ENCODE measurements around the gene SGCA.

The SGCA gene

DNA sequence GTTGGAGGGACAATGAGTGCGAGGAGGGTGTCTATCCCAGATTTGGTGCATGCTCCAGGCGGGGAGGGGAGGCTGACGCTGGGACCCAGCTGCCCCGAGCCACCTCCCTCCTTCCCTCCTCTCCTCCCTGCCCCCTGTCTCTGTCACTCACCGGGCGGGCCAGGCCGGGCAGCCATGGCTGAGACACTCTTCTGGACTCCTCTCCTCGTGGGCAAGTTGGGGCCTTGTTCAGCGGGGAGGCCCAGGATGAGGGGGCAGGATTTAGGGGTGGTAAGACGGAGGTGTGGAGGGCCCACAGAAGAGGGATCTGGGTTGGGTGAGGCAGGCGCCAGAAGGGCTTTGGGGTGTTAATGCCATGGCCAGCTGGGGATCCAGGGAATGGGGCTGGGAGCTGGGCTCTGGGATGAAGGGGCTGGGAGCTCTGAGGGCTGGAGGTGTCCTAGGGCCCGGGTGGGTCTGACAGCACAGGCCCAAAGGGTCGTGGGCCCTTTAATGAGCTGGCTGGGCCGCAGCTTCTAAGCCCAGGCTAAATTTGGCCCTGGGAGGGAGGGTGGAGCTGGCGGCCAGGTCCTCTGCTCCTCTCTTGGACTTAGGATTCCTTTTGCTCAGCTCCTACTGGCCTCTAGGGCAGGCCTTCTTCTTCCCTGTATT, at the start of gene SGCA:
Gene SGCA (plus strand): TSS at position 139 of the 651 bp plus-strand sequence. CDS start 36 bp downstream, at position 175.
- no peak for DNase-seq (ENCODE audit: low read depth)

DNA sequence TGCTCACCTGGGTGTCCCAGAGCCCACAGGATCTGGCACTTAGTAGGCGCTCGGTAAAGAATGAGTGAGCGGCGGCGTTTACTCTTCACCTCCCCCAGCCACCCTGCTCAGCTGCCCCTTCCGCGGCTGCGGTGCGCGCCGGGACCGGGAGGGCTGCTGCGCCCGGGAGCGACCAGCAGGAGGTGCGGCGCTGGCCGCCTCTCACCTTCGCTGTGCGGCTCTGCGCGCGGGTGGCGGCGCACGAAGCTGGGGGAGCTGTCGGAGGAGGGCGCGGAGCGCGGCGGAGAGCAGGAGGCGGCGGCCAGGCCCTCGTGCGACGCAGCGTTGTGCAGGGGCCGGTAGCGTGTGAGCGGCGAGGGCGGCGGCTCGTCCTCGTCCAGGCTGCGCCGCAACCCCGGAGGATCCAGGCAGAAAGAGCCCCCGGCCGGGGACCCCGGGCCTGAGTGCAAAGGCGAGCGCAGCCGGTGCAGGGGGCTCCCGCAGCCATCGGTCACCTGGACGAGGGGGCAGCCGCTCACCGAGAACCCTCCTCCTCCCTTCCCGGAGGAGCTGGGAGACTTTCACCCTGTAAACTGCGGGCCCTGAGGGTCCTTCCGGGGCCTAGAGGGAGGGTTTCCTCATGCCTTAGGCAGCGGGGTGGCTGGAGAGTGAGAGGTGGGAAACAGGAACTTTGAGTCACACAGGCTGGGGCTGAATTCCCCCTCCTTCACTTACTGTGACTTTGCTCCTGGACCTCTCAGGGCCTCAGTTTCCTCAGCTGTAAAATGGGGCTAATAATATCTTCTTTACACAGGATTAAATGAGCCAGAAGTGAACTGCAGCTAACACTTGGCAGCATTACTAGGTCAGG, 48.4 kb upstream of the SGCA start:
- no peak for DNase-seq (ENCODE audit: low read depth)

DNA sequence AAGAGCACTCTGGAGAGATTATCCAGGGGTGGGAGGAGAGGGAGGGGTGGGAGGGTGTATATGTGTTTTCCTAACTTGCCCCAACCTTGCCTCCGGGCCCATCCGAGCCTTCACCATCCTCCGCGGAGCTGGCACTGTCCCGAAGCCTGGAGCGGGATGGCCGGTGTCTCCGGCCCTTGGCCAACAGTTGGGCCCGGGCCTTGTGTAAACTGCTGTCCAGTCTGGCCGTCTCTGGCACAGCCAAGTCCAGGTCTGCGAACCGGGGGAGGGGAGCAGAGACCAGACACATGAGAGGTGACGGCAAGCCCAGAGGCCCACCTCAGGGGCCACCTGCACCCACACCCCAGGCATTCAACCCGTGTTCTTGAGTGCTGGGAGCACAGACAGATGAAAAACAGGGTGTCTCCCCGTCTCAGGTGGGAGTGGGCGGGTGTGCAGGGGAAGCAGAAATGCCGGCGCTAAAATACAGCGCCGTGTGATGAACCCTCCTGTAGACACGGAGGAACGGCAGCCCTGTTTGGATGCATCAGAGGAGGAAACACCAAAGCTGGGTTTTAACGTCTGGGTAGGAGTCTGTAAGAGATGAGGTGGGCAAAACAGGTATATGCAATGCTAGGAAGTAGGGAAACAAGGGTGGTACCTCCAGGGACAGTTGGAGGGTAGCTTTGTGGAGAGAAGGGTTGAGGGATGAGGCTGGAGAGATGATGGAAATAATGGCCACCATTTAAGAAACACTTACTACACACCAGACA, 47.6 kb upstream of the SGCA start:
- DNase-seq (ENCODE audit: low read depth): no peak

DNA sequence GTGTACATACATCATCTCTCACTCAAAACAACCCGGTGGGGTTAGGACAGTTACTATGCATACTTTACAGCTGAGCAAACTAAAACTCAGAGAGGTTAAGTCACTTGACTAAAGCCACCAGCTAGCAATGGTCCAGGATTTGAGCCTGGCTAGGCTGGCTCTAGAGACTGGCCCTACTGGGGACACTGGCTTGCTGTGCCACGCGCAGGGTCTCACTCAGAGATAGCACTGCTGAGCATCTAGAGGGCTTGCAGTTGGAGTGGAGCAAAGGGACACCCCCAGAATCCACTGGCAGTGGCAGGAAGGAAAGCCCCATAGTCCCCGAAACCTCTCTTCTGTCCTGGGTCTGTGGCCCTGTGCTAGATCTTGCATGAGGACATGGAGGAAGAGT, 47.0 kb upstream of the SGCA start:
- DNase-seq (ENCODE audit: low read depth): no peak

DNA sequence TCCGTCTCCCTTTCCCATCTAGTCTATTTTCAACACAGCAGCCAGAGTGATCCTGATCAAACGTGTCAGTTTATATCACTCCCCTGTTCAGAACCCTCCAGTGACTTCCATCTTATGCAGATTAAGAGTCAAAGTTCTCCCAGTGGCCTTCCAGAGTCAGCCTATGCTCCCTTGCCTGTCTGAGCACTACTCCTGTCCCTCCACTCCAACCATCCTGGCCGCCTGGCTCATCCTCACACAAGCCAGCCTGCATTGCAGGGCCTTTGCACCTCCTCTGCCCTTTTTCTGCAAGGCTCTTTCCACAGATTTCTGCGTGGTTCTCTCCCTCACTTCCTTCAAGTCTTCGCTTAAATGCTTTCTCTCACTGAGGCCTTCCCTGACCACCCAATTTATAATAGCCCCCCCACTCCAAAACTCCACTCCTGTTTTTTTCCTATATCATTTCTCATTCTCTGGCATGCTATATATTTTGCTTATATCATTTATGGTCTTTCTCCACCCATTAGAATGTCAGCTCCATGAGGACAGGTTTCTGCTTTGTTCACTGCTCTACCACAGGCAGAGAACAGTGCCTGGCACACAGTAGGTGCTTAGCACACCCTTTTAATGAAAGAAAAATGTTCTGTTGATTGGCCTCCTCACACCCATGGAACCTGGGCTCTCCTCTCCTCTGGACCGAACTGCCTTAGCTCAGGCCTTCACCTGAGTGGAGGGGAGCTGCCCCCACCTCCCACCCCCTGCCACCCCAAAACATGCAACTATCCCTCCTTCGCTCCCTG, 45.1 kb upstream of the SGCA start:
- DNase-seq (ENCODE audit: low read depth): no peak

DNA sequence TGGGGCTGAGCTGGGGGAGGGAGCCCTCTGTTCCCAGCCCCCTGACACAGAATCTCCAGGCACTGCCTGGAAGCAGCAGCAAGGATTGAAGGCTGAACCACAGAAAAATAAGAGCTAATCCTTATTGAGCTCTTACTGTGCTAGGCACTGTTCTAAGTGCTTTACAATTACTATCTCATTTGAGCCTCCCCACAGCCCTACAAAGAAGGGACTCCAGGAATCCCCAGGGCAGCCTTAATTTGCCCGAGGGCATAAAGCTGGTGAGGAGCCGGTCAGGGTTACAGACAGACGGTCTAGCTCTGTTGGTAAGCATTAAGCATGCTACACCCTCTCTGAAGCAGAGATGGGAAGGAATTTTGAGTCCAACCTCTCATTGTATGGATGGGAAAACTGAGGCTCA, 42.9 kb upstream of the SGCA start:
- DNase-seq (ENCODE audit: low read depth): no peak

DNA sequence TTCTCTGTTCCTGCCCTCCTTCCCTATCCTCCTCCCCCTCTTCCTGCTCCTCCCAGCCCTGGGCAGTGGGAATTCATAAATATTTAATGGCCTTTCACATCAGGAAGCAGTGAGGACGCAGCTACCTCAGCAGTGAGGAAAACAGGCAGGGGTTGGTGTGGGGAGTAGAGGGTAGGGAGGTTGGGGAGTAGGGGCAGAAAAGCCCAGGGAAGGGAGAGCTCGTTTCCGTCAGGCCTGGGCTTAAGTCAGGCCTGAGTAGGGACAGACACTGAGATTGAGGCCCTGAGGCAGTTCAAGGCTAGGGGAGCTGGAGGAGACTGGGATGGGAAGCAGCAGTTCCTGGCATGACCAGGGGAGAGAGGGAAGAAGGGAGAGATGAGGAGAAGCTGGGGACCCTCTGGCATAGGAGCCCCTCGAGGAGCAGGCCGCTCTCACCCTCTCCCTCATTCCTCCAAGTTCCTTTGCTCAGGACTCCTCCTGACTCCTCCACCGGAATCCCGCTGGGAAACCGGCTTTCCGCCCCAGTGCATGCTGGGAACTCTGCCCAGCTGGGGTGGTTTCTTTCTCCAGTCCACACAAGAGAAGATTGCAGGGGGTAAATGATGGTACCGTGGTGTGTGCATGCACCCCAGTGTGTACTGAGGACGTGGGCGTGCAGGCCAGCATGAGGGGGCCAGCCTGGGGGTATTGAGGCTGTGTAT, 42.0 kb upstream of the SGCA start:
- DNase-seq (ENCODE audit: low read depth): no peak

DNA sequence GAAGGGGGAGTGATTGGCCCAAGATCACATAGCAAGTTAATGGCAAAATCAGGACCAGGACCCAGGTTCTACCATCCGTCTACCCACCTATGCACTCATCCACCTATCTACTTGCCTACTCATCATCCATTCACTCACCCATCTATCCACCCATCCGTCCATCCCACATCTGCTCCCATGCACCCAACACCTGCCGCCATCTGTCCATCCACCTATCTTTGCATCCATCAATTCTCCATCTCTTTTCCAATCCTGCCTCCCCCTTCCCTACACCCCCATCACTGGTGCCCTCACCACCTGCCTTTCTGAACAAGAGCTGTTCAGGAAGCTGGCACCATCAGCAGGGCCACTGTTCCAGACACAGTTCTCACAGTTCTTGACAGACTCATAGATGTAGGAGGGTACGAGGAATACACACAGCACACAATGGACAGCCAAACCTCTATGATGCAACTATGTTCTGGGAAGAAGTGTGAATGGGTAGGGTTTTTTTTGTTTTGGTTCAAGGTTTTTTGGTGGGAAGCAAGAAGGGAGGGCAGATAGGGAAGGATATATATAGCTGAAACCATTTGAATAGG, 40.3 kb upstream of the SGCA start:
- DNase-seq (ENCODE audit: low read depth): no peak

DNA sequence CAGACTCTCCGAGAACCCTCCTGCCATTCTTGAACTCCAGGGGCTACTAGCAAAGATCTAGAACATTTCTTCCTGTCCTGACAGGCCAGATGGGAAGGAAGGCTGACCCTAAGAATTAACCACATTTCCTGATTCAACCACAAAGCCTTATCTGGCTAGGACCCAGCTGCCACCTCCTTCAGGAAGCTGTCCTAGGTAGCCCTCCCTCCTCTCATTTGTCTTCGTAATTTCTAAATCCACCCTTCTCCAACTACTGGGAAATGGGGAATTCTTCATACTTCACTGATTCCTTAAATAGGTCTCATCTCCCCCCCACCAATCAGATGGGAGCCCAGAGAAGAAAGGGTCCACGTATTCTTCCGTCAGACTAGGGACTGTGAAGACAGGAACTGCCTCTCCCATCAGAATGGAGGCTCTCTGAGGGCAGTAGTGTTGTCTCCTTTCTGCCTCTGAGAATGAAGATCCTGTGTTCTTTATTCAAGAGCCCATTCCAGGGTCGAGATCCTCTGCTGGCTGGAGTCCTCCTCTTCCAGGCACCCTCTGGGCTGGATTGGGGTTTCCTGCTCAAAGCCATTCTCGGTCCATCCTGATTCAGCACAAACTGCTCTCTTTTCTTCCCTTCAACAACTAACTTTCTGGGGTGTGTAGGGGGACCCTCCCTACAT, 38.0 kb upstream of the SGCA start:
- DNase-seq (ENCODE audit: low read depth): no peak

DNA sequence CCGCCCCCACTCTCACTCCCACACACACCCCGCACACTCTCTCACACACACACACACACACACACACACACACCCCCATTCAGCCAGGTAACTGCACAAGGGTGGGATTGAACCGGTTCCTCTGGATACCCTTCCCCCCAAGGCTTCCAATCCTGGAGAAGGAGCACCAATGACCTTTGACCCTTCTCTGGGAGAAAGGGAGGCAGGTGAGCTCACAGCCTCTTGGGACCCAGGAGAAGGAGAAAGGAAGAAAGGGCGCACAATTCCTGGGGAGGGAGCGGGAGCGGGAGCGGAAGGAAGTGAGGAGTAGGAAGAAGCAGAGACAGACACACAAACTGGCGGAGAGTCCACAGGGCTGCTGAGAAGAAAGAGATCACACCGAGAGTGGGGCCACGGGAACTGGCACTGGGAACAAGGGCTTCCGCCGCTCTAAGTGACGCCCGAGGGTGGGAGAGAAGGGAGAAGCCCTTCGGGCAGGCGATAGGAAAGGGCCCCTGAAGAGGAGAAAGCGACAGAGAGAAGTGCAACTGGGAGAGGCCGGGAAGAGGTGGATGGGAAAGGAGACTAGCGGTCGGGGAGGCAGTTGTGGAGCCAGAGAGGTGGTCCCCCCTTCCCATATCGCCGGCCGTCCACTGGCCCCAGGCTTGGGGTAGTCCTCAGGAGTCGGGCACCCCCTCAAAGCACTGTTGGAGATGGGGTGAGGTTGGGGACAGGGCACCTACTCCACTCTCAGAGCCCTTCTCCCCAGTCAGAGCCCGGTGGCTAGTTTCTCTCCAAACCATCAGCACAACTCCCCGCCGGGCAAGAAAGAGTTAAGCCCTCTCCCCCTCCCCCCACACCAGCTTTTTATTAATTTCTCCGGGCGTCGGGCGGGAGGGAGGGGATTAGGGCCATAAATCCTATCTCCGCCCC, 37.1 kb upstream of the SGCA start:
- no peak for DNase-seq (ENCODE audit: low read depth)

DNA sequence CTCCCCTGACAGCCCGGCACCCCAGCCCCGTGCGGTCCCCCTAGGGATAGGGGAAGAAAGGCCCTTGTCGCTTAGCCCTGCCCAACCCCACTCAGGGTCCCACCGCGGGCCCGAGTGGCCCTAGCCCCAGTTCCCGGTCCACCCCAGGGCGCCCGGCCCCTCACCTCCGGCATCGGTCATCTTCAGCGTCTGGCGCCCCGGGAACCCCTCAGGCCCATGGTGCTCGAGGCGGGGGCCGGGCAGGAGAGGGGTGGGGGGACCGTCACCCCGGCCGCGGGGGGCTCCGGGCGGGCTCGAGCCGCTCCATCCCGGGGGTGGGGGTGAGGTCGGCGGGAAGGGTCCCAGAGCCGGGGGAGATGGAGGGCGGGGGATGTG, 36.5 kb upstream of the SGCA start:
- no peak for DNase-seq (ENCODE audit: low read depth)

DNA sequence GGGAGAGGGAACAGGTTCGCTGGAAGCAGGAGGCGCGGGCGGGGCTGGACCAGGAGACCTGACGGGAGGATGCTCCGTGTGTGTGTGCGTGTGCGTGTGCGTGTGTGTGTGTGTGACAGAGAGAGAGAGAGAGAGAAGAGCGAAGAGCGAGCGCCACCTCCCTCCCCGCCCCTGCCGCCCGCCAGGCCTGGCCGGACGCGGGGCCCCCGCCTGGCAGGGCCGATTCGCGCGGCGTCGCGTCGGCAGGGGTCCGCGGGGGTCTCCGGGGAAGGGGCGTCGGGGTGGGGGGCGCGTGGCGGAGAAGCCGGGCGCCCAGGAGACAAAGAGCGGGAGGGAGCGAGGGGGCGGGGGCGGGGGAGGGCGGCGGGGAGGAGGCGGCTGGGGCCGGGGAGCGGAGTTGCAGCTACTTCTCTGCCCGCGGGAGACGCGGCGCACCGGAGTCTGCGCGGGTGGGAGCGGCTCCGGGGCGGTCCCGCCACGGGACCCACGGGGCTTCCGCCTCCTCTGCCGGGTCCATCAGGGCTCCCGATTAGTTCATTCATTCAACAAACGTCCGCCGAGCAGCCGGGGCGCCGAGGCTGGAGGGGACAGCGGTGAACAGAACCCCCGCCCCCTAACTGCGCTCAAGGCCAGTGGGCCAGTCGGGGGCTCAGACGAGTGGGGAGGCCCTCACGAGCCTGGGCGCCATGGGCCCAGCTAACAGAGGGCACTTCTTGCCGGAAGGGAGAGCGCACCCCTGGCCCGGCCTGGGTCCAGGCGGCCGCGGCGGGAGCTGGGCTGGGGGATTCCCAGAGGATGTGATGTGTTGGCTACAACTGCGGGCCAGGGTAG, 35.9 kb upstream of the SGCA start, which contains the start of gene SAMD14:
Gene SAMD14 (minus strand): TSS at position 433 of the 831 bp plus-strand sequence. CDS start 5,201 bp downstream, outside the sequence.
- no peak for DNase-seq (ENCODE audit: low read depth)

DNA sequence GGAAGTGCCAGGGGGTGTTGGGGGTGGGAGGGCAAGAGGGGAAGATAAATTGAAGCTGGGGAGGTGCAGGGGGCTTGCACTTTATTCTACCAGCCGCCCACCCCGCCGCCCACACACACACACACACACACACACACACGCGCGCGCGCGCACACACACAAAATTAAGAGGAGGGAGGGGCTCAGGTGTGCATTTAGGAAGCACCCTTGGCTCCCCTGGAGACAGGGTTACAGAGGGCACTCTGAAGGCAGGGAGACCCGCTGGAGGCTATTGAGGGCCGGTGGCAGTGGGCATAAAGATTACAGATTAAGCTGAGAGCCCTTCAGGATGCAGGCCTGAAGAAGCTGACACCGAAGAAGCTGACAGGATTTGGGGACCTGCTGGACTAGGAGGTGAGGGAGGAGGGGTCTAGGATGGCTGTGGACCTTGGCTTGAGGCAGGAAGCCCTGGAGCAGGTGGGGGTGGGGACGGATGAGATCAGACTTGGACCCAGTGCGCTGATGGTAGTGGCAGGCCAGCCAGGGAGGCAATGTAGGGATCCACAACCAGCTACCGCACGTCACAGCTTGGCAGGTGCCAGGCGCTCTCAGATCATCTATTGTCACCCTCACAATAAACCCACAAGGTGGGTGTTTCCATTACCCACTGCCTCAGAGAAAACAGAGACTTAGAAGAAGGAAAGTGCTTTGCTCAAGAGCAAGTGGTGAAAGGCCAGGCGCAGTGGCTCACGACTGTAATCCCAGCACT, 35.1 kb upstream of the SGCA start:
- DNase-seq (ENCODE audit: low read depth): no peak

DNA sequence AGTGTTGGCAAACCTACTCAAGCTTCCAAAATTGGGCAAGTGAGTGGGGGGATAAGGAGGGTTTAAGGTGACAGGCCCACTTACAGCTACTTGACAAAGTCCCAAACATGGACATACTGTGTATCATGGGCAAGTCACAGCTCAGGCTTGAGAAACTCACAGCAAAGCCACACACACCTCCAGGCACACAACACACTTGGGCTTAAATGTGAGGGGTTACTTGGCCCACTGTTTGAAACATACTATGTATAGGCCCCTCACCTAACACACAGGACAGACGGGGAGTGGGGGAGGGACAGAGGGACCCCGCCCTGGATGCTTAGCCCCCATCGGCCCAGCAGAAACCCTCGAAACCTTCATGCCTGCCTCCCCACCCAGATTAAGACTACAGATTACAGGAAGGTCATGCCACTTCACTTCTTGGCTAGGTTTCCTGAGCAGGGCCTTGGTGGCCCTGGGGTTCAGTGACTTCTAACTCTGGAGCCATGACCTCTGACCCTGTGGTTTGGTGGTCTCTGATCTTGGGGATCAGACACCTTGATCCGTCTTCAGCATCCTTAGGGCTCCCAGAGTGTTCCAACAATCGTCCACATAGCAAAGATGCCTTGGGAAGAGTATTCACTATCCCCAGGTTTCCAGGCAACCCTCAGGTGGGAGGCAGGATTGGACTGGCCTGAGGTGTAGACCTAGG, 33.6 kb upstream of the SGCA start:
- DNase-seq (ENCODE audit: low read depth): no peak

DNA sequence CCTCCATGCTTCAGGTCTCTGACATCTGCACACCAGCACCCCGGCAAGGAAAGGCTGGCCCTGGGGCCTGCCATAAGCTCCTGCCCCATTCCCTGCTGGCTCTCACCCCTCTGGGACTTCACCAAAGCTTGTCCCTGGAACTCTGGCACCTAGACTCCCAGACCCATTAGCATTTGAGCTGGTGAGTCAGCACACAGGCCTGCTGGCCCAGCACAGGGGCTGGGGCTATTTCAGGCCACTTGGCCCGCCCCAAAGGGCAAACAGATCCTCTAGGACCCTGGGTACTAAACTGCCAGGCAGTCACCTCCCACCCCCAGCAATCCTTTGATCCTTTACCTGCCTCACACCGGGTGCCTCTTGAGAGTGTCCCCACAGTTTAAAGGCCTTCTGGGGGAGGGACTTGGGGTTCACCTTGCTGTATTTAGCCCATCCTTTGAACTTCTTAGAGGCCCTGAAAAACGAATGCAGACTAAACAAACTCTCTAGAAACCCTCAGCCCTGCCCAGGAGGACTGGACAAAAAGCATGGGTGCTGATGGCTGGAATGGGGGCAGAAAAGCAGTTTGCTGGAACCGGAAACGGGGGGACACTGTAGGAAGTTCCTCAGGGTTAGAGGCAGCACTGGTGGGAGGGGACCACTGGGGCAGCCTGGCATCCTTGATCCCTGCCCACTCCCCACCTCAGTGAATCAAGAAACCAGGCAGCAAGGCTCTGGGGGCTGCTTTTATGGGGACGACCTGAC, 32.6 kb upstream of the SGCA start:
- DNase-seq (ENCODE audit: low read depth): no peak

DNA sequence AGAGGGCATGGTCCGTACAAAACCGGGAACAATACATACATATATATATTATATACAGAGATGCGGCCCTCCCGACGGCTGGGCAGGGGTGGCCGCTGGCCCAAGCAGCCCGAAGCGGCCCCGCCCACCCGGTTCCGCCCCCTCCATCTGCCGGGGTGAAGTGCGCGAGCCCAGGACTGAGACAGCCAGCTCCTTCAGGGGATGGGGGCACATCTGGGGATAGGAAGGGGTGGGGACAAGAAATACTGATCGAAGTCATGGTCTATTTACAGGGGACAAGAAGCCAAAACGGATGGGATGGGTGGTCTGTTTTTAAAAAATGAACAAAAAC, 32.1 kb upstream of the SGCA start:
- DNase-seq (ENCODE audit: low read depth): no peak

All from HS-5 (cell line).